Measurements from ENCODE around the gene ZNF593.

The ZNF593 gene

GRCh38 chr1:26171084-26172072, 1.7 kb downstream of the ZNF593 start, which contains the start of gene ZNF593OS:
Gene ZNF593OS, minus strand, starts transcription at chr1:26171832. Its CDS starts 171 bp downstream, at chr1:26171661.
- no peak for DNase-seq (ENCODE audit: low read depth)
- peak within 1 kb of the TSS; percentile 87 for H3K4me3 ChIP-seq (ENCODE audit: low read depth, low read length)
- TF ChIP-seq CTCF (IDR thresholded peaks at IDR 0.05; ENCODE audit: low read depth, low read length, missing control alignments), result no peak

- H3K4me3 ChIP-seq (ENCODE audit: low read depth, low read length), result no peak overlapping the region
- TF ChIP-seq CTCF (IDR thresholded peaks at IDR 0.05; ENCODE audit: low read depth, low read length, missing control alignments), result no peak
- no peak for DNase-seq (ENCODE audit: low read depth)
Measured at GRCh38 chr1:26175346-26175745, 5.6 kb downstream of the ZNF593 start.

- DNase-seq (ENCODE audit: low read depth), result no peak
- TF ChIP-seq CTCF (IDR thresholded peaks at IDR 0.05; ENCODE audit: low read depth, low read length, missing control alignments), result no peak
- no peak within 1 kb of the TSS for H3K4me3 ChIP-seq (ENCODE audit: low read depth, low read length)
Measured at GRCh38 chr1:26177182-26177684, 7.5 kb downstream of the ZNF593 start, which contains the start of gene CNKSR1. Gene CNKSR1, plus strand, starts transcription at chr1:26177491. Its CDS starts 57 bp downstream, at chr1:26177548.

GRCh38 chr1:26180010-26180506, 10.3 kb downstream of the ZNF593 start:
- TF ChIP-seq CTCF (IDR thresholded peaks at IDR 0.05; ENCODE audit: low read depth, low read length, missing control alignments), result no peak

GRCh38 chr1:26181586-26182382, 12.1 kb downstream of the ZNF593 start:
- no peak for DNase-seq (ENCODE audit: low read depth)
- TF ChIP-seq CTCF (IDR thresholded peaks at IDR 0.05; ENCODE audit: low read depth, low read length, missing control alignments), result no peak
- H3K4me3 ChIP-seq (ENCODE audit: low read depth, low read length), result no peak overlapping the region

More at GRCh38 chr1:26180010-26180506, 10.3 kb downstream of the ZNF593 start:
- peak; percentile 19 for DNase-seq (ENCODE audit: low read depth)
- H3K4me3 ChIP-seq (ENCODE audit: low read depth, low read length), result no peak overlapping the region

GRCh38 chr1:26182383-26182696, 12.6 kb downstream of the ZNF593 start:
- no peak for TF ChIP-seq CTCF (IDR thresholded peaks at IDR 0.05; ENCODE audit: low read depth, low read length, missing control alignments)
- no peak overlapping the region for H3K4me3 ChIP-seq (ENCODE audit: low read depth, low read length)
- DNase-seq (ENCODE audit: low read depth), result no peak
